Small intestine (tissue), 7 donors: Measurements from ENCODE around the gene THSD4. TPM values are rescaled to one million over a fixed set of nuclear protein-coding genes. Genes with fewer than 3 reads are reported as not detected.
"Not testable (repeated sequence)": the region's sequence is repeated elsewhere in the genome, so short reads cannot be mapped to it uniquely, and the experiment has no call there.

ENCODE experiments used
- DNase-seq, 2 donors: peaks; one replicate each; pipeline versions ENCODE4 v3.0.0 to v3.0.0-alpha.2; 2013
- FAIRE-seq: peaks from 2 replicates; lab custom pipeline; 2012; peaks lifted over from hg19 to GRCh38; lab: Jason Lieb, UNC
- H3K27ac ChIP-seq, 3 donors: one replicate each; pipeline ENCODE4 v1.5.1; 2013; ENCODE audit warnings: low read length in 2 of 3, mild to moderate bottlenecking in 2 of 3, control low read depth in 1 of 3, inconsistent platforms in 1 of 3, low read depth in 1 of 3, moderate library complexity in 1 of 3
- H3K27me3 ChIP-seq, 3 donors: one replicate each; pipeline ENCODE4 v1.6.1; 2013; ENCODE audit warnings: low read length in 3 of 3, inconsistent platforms in 1 of 3; ENCODE audit not compliant: control insufficient read depth in 3 of 3, insufficient read depth in 3 of 3
- H3K36me3 ChIP-seq, 3 donors: one replicate each; pipeline ENCODE4 v1.6.1; 2013; ENCODE audit warnings: low read length in 3 of 3, inconsistent platforms in 1 of 3, low read depth in 1 of 3, mild to moderate bottlenecking in 1 of 3, moderate library complexity in 1 of 3; ENCODE audit not compliant: control insufficient read depth in 3 of 3, insufficient read depth in 2 of 3
- H3K4me1 ChIP-seq, 3 donors: one replicate each; pipeline ENCODE4 v1.6.1; 2013; ENCODE audit warnings: low read length in 2 of 3, inconsistent platforms in 1 of 3, low read depth in 1 of 3, mild to moderate bottlenecking in 1 of 3, moderate library complexity in 1 of 3; ENCODE audit not compliant: control insufficient read depth in 3 of 3, insufficient read depth in 2 of 3
- H3K4me3 ChIP-seq, 3 donors: one replicate each; pipeline ENCODE4 v1.5.1; 2013; ENCODE audit warnings: low read length in 3 of 3, control low read depth in 1 of 3, inconsistent platforms in 1 of 3, low read depth in 1 of 3, mild to moderate bottlenecking in 1 of 3, moderate library complexity in 1 of 3
- H3K9me3 ChIP-seq, 2 donors: one replicate each; pipeline ENCODE4 v1.6.1; 2013; ENCODE audit warnings: low read depth in 1 of 2, low read length in 1 of 2; ENCODE audit not compliant: control insufficient read depth in 2 of 2, insufficient read depth in 1 of 2
- WGBS, 3 donors: extraction: QIAGEN DNeasy Blood & Tissue Kit; methylation state at CpG; one replicate each; pipeline ENCODE4 v1.1.7; 2013; 5-methylcytosine and 5-hydroxymethylcytosine counted together
- polyA plus RNA-seq, 4 donors: library from polyadenylated mRNA; stranded (reverse) in 3 of 4; unstranded in 1 of 4; fragments of 200-250 nt in 3 of 4; fragments of 120-200 nt in 1 of 4; gene quantifications; one replicate each; pipeline versions ENCODE4 v1.2.1 to v1.2.3, GENCODE V29; 2013
- donor health status: healthy with polysubstance abuse.
- donor health status: control.
- donor health status: control.
- donor health status: Bipolar disorder and iron deficiency.
- donor health status: healthy.

Gene THSD4
- polyA plus RNA-seq, 4 donors, result 3.6 to 14.4 (median 9.7) TPM

DNA sequence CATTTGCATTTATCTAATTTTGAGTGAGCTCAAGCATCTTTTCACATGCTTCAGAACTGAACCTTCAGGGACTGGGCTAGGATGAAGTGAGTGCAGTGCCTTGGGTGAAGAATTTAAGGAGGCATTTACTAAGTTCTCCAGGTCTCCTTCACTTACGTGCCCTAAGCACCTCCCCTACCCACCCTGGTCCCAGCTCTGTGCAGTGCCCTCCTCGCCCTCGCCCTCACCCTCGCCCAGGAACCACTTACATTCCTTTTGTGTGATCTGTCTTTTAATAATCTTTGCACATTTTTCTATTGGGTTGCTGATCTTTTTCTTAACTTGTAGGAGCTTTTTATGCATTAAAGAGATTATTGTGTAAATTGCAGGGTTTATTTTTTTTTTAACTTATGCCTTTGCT, 322.6 kb downstream of the THSD4 start:
- Histone ChIP-seq H3K4me3 (no peak overlapping the region), H3K36me3 (peaks cover 0 to 3% (median 0%) of the 10 kb centered on the region in 3 donors), H3K4me1 (no peaks in the 10 kb centered on the region), H3K9me3 (no peaks in the 10 kb centered on the region), H3K27me3 (no peaks in the 10 kb centered on the region), H3K27ac (no peak overlapping the region)
- DNase-seq, result no peak
- FAIRE-seq, result no peak
- 72 to 85% (median 79%) methylated on average over 4 of the region's 4 CpGs for WGBS, 3 donors

DNA sequence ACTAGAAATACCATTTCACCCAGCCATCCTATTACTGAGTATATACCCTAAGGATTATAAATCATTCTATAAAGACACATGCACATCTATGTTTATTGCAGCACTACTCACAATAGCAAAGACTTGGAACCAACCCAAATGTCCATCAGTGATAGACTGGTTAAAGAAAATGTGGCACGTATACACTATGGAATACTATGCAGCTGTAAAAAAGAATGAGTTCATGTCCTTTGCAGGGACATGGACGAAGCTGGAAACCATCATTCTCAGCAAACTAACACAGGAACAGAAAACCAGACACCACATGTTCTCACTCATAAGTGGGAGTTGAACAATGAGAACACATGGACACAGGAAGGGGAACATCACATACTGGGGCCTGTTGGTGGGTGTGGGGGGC, 324.2 kb downstream of the THSD4 start:
- H3K4me1 ChIP-seq, DNase-seq, FAIRE-seq, H3K27me3 ChIP-seq, H3K36me3 ChIP-seq, H3K27ac ChIP-seq, H3K9me3 ChIP-seq, H3K4me3 ChIP-seq: not testable (repeated sequence)
- 84 to 92% (median 90%) methylated on average over 2 of the region's 2 CpGs for WGBS, 3 donors

DNA sequence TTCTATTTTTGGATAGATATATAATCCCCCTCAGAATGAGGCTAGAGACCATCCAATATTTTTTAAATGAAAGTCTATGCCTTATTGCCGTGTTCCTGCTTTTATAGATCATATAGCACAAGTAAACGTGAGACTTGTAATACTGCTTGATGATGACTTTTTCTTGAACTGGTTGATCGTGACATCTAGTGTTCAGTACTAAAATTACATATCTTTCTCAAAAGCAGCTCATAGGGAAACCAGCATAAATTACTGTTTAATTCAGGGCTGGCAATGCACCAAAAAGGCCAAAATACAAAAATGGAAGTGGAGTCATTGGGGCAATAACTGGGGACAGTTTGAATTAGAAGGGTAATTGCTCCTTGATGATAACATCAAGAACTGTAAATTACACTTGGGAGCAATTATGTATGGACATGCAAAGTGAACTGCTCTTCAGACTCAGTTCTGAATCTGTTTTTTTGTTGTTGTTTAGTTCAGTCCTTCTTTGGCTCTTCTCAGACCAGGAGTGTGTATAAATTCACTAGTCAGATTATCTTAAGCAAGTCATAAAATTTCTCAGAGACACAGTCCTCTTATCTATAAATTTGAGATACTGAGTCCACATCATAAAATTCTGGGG, 325.3 kb downstream of the THSD4 start:
- peaks cover 0 to 2% (median 0%) of the 10 kb centered on the region in 3 donors for H3K36me3 ChIP-seq
- no peak overlapping the region for H3K27ac ChIP-seq
- DNase-seq (peak; percentile 70 to 79), FAIRE-seq (no peak)
- 0 to 2% (median 0%) methylated on average over 3 of the region's 3 CpGs for WGBS, 3 donors
- no peaks in the 10 kb centered on the region for H3K27me3 ChIP-seq
- H3K9me3 ChIP-seq, result no peaks in the 10 kb centered on the region
- H3K4me1 ChIP-seq, result no peaks in the 10 kb centered on the region
- no peak overlapping the region for H3K4me3 ChIP-seq

DNA sequence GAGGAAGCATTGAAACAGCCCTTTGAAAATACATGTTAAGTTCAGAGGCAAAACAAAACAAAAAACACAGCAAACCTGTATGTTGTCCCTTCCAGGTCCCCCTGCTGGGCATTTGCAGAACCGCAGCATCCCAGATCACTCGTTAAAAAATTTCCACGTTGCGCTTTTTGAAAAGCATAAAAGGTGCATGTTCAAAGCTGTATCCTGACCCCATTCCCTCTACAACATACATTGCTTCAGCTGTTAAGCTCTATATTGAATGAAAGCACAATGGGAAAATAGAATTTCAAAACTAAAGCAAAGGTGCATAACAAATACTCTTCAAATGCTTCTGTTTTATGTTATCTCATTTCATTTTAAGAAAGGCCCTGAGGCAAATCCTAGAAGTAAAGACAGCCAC, 328.3 kb downstream of the THSD4 start:
- 10 to 16% (median 16%) methylated on average over 4 of the region's 4 CpGs for WGBS, 3 donors
- Histone ChIP-seq H3K9me3 (no peaks in the 10 kb centered on the region), H3K27ac (no peak overlapping the region), H3K36me3 (peaks cover 0 to 2% (median 0%) of the 10 kb centered on the region in 3 donors), H3K4me1 (no peaks in the 10 kb centered on the region), H3K4me3 (no peak overlapping the region), H3K27me3 (no peaks in the 10 kb centered on the region)
- DNase-seq (peak; percentile 49 to 60), FAIRE-seq (no peak)

DNA sequence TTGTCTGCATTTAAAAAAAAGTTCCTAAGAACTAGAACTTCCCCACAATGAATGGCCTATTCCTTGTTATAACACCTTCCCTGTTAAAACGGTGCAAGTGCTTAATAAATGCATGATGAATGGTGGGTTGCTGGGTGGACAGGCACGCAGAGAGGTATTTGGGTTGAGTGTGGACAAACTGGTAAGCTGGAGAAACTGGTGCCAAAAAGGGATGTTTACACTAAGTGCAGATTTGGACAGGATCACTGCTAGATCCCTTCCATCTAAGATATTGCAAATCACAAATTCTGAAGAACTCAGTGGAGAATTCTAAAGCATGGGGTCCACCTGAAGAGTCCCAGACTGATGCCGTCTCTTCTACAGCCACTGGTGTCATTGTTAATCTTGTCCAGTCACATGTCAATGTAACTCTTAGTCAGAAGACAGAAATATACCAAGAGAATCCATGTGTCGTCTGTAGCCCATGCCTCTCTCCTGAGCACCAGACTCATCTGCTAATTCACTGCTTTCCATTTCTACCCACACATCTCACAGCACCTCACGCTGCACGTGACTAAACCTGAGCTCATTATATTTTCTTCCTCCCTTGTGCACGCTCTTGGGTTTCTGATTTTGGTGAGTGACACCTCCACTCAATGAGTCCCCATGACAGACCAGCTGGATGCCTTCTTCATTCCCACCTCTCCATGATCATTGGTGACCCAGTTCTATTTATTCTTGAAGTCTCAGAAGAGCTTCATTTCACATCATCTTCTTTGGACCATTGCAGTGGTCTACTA, 328.9 kb downstream of the THSD4 start:
- DNase-seq (no peak), FAIRE-seq (no peak)
- no peaks in the 10 kb centered on the region for H3K27me3 ChIP-seq
- peaks cover 0 to 2% (median 0%) of the 10 kb centered on the region in 3 donors for H3K36me3 ChIP-seq
- WGBS, 3 donors, result 80 to 82% (median 81%) methylated on average over 7 of the region's 7 CpGs
- peaks cover 0 to 2% (median 0%) of the 10 kb centered on the region in 3 donors for H3K4me1 ChIP-seq
- H3K9me3 ChIP-seq, result no peaks in the 10 kb centered on the region
- H3K4me3 ChIP-seq, result no peak overlapping the region
- H3K27ac ChIP-seq, result no peak overlapping the region

DNA sequence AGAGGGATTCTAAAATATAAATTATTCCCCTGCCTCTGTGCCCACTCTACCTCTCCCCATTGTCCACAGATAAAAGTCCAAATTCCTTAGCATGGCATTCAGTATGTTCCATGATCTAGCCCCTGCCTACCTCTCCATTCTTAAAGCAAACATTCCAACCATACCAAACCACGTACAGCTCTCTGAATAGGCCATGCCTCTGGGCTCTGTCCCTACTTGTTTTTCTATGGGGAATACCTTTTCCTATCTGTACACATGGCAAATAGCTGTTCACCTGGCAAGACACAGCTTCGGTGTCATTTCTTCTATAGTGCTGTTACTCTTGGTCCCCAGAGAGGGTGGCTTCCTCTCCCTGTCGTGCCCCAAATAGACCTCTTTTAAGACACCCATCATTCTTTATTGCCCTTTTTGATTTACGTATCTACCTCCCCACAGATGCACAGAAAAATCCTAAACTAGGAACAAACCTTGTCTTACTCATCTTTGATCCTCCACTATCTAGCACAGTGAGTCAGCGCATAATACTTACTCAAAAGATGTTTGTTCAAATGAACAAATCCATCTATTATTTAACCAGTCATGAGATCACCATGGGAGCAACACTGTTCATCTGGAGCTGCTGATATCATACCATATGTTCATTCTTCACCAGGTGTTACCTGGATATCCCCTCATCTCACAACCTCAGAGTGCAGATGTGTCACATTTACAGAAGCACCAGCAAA, 329.8 kb downstream of the THSD4 start:
- FAIRE-seq (no peak), DNase-seq (no peak)
- Histone ChIP-seq H3K36me3 (peaks cover 0 to 2% (median 0%) of the 10 kb centered on the region in 3 donors), H3K4me3 (no peak overlapping the region), H3K27me3 (no peaks in the 10 kb centered on the region), H3K27ac (no peak overlapping the region), H3K4me1 (peaks cover 0 to 2% (median 0%) of the 10 kb centered on the region in 3 donors), H3K9me3 (no peaks in the 10 kb centered on the region)
- 82 to 94% (median 86%) methylated on average over 5 of the region's 5 CpGs for WGBS, 3 donors

DNA sequence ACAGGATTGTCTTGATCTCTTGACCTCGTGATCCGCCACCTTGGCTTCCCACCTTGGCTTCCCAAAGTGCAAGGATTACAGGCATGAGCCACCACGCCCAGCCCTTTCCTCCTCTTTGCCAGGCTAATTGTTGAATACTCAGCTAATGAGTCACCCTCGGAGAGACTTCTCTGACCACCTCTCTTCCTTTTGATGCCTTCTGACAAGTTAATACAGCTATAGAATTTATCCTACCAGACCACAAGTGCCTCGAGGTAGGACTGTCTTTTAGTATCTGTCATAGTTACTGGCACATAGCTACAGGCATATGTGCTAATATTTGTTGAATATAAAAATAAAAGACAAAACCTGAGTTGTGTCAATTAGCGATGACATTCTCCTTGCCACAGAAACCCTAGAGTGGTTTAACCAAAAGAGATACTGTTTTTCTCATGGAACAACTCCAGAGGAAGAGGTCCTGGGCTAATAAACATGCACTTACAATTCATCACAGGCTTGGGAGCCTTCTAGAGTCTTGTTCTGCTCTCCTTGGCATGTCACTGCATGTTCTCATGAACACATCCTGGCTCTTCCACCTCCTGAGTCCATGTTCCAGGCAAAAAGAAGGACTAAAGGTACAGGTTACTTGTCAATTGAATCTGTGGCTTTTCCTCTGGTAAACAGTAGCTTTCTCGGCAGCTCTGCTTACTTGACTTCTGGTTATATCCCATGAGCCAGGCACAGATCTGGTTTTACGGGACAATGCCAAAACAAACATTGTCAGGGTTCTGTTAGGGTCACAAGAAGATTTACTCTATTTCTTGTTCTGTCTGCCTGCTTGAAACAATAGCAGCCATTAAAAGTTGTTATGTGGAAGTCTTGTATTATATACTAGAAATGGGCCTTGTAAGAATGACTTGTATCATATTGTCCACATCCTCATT, 332.3 kb downstream of the THSD4 start:
- H3K4me1 ChIP-seq, result peaks cover 0 to 11% (median 0%) of the 10 kb centered on the region in 3 donors
- H3K9me3 ChIP-seq, result no peaks in the 10 kb centered on the region
- H3K36me3 ChIP-seq, result peaks cover 0 to 2% (median 0%) of the 10 kb centered on the region in 3 donors
- no peaks in the 10 kb centered on the region for H3K27me3 ChIP-seq
- H3K27ac ChIP-seq, result no peak overlapping the region
- H3K4me3 ChIP-seq, result no peak overlapping the region
- peak in 1 of 2 donors; percentile 64 for DNase-seq
- FAIRE-seq, result no peak
- WGBS, 3 donors, result 40 to 62% (median 46%) methylated on average over 8 of the region's 8 CpGs
